SU-DHL-6 (cell line): ENCODE results near the gene PDCL3.

Source experiments
- CTCF ChIP-seq: fragments of 200-600 bp; sonication (generic); IDR thresholded peaks from one replicate; pipeline ENCODE4 v1.5.1; 2017; ENCODE audit warnings: antibody characterized with exemption, mild to moderate bottlenecking, low read length, moderate library complexity; ENCODE audit not compliant: insufficient read depth, poor library complexity, severe bottlenecking
- EZH2phosphoT487 ChIP-seq: fragments of 200-600 bp; sonication (generic), shearing (Covaris generic); conservative IDR thresholded peaks from 2 replicates; pipeline ENCODE4 v1.6.1; 2018; ENCODE audit warnings: mild to moderate bottlenecking, antibody characterized with exemption, low read length, moderate library complexity, mixed read lengths

- TF ChIP-seq CTCF (no peak), EZH2phosphoT487 (no peak)
Observed at GRCh38 chr2:100623033-100623715, 60.4 kb downstream of the PDCL3 start.
